ENCODE measurements around the gene DNAH17.

Gene DNAH17

DNA sequence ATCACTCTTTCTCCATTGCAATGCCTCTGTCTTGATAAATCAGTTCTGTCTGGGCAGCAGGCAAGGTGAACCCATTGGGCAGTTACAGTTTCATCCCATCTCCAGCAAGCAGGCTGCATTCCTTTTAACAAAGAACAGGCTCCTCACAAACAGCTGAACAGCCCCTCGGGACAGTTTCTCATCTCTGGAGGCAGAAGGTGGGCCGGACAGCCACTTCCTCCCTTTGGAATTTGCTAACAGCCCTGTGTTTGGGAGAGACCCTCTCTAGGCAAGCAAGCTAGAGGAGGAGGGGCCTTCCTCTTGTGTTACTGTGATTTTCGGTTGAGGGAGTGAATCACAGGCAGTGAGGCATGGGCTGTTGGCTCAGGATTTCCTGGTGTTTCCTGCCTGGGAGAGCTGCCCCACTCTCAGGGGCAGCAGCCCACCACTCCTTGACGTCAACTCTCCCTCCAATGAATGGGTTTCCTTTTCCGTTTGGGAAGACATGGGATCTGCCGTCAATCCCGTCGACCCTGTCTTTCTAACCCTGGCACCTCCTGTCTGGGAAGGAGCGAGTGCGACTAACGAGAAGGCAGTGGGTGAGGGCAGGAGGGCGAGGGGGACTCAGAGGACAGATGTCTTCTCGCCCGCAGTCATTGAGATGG is 202.4 kb downstream of the DNAH17 start:
- H3K27ac ChIP-seq: peak overlapping the region in 1 of 2 donors; percentile 76
- no peak for DNase-seq (ENCODE audit: low spot score)
- TF ChIP-seq, protein P1, sequence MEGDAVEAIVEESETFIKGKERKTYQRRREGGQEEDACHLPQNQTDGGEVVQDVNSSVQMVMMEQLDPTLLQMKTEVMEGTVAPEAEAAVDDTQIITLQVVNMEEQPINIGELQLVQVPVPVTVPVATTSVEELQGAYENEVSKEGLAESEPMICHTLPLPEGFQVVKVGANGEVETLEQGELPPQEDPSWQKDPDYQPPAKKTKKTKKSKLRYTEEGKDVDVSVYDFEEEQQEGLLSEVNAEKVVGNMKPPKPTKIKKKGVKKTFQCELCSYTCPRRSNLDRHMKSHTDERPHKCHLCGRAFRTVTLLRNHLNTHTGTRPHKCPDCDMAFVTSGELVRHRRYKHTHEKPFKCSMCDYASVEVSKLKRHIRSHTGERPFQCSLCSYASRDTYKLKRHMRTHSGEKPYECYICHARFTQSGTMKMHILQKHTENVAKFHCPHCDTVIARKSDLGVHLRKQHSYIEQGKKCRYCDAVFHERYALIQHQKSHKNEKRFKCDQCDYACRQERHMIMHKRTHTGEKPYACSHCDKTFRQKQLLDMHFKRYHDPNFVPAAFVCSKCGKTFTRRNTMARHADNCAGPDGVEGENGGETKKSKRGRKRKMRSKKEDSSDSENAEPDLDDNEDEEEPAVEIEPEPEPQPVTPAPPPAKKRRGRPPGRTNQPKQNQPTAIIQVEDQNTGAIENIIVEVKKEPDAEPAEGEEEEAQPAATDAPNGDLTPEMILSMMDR (IDR thresholded peaks at IDR 0.05): no peak
- no peak overlapping the region for H3K4me3 ChIP-seq

GRCh38 chr17:78374189-78374588 is 203.0 kb downstream of the DNAH17 start:
- no peak overlapping the region for H3K4me3 ChIP-seq
- peak overlapping the region in 1 of 2 donors; percentile 76 for H3K27ac ChIP-seq
- DNase-seq (ENCODE audit: low spot score): no peak
- TF ChIP-seq, protein P1 (IDR thresholded peaks at IDR 0.05): no peak
